Mesothelial cell of epicardium (in vitro differentiated cells): ENCODE results near the gene GNPNAT1. TPM values are rescaled to one million over a fixed set of nuclear protein-coding genes. Genes with fewer than 3 reads are reported as not detected.

Experiments used
- DNase-seq, 2 experiments: peaks; one replicate each; pipeline ENCODE4 v3.0.0; 2021; ENCODE audit warnings: low spot score in 2 of 2; ENCODE audit not compliant: unreplicated experiment in 2 of 2
- H3K27ac Mint-ChIP-seq: 2 replicates; pipeline ENCODE4 v1.8.0; 2021; ENCODE audit warnings: mixed read lengths
- H3K27me3 Mint-ChIP-seq: 2 replicates; pipeline ENCODE4 v1.8.0; 2021; ENCODE audit warnings: low read depth, mixed read lengths
- H3K36me3 Mint-ChIP-seq: 2 replicates; pipeline ENCODE4 v1.8.0; 2021; ENCODE audit warnings: mixed read lengths
- H3K4me1 Mint-ChIP-seq: 2 replicates; pipeline ENCODE4 v1.8.0; 2021; ENCODE audit warnings: mixed read lengths
- H3K4me3 Mint-ChIP-seq: 2 replicates; pipeline ENCODE4 v1.8.0; 2021; ENCODE audit warnings: mild to moderate bottlenecking, moderate library complexity, mixed read lengths
- H3K9me3 Mint-ChIP-seq: 2 replicates; pipeline ENCODE4 v1.8.0; 2021; ENCODE audit warnings: mixed read lengths
- CTCF ChIP-seq: fragments of 200-600 bp; sonication (generic); IDR thresholded peaks from one replicate; pipeline ENCODE4 v1.5.0; 2021; ENCODE audit warnings: antibody characterized with exemption; ENCODE audit not compliant: unreplicated experiment
- total RNA-seq: library from RNA; stranded (reverse); gene quantifications from 3 replicates; pipeline ENCODE4 v1.2.1, GENCODE V29; 2021

Gene GNPNAT1
- total RNA-seq, 1 donor from 2014 or later: 19.7 TPM

GRCh38 chr14:52748647-52749292, 42.6 kb downstream of the GNPNAT1 start:
- Mint-ChIP-seq H3K4me1 (no peaks in the 10 kb centered on the region), H3K27ac (no peak overlapping the region)
- no peak for DNase-seq

DNA sequence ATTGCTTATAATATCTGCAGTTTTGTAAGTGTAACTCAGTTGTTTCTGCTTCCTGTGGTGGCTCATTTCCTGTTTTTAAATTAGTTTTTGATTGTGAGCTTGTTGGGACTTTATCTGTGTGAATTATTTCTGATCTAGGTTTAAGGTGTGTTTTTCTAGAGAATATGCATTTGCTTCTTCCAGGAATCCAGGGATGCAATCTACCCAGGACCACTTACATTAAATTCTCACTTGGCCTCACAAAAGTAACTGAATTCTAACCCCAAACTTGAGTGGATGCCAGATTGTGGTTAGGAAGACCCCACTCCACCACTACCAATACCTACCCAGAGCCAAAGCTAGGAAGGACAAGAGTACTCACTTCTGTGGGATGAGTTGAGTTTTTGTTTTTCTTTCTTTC, 49.5 kb downstream of the GNPNAT1 start:
- no peak overlapping the region for H3K27ac Mint-ChIP-seq
- H3K4me3 Mint-ChIP-seq: no peak overlapping the region
- peaks cover 3% of the 10 kb centered on the region for H3K4me1 Mint-ChIP-seq
- peaks cover 6% of the 10 kb centered on the region for H3K36me3 Mint-ChIP-seq
- H3K27me3 Mint-ChIP-seq: no peaks in the 10 kb centered on the region
- TF ChIP-seq CTCF: no peak
- no peak for DNase-seq
- H3K9me3 Mint-ChIP-seq: no peaks in the 10 kb centered on the region

More at GRCh38 chr14:52748647-52749292, 42.6 kb downstream of the GNPNAT1 start:
- Mint-ChIP-seq H3K4me3 (no peak overlapping the region), H3K27me3 (no peaks in the 10 kb centered on the region), H3K36me3 (peaks cover 17% of the 10 kb centered on the region), H3K9me3 (no peaks in the 10 kb centered on the region)
- no peak for TF ChIP-seq CTCF

DNA sequence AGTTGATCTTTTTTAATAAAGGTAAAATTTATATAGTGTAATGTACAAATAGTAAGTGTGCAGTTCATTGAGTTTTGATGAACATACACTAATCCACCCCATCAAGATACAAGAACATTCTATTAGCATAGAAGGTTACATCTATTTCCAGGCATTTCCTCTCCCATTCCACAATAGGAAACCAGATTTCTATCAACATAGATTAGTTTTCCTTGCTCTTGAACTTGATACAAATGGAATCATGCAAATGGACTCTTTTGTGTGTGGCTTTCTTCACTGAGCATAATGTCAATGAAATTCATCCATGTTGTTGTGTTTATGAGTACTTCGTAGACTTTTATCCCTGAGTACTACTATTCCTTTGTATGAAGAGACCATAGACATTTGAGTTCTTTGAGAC, 50.7 kb downstream of the GNPNAT1 start:
- Mint-ChIP-seq H3K36me3 (peaks cover 6% of the 10 kb centered on the region), H3K27ac (no peak overlapping the region), H3K4me3 (no peak overlapping the region), H3K9me3 (no peaks in the 10 kb centered on the region), H3K27me3 (no peaks in the 10 kb centered on the region), H3K4me1 (peaks cover 13% of the 10 kb centered on the region)
- DNase-seq: no peak
- no peak for TF ChIP-seq CTCF

GRCh38 chr14:52738409-52738808, 53.0 kb downstream of the GNPNAT1 start:
- H3K4me1 Mint-ChIP-seq: peaks cover 21% of the 10 kb centered on the region
- peaks cover 15% of the 10 kb centered on the region for H3K36me3 Mint-ChIP-seq
- H3K27ac Mint-ChIP-seq: no peak overlapping the region
- no peaks in the 10 kb centered on the region for H3K9me3 Mint-ChIP-seq
- no peak for TF ChIP-seq CTCF
- no peak for DNase-seq
- H3K4me3 Mint-ChIP-seq: no peak overlapping the region
- no peaks in the 10 kb centered on the region for H3K27me3 Mint-ChIP-seq

GRCh38 chr14:52735921-52736489, 55.4 kb downstream of the GNPNAT1 start:
- no peak for DNase-seq
- H3K9me3 Mint-ChIP-seq: no peaks in the 10 kb centered on the region
- TF ChIP-seq CTCF: no peak
- peaks cover 30% of the 10 kb centered on the region for H3K4me1 Mint-ChIP-seq
- no peak overlapping the region for H3K4me3 Mint-ChIP-seq
- H3K27ac Mint-ChIP-seq: peak overlapping the region; percentile 66
- H3K27me3 Mint-ChIP-seq: no peaks in the 10 kb centered on the region
- peaks cover 22% of the 10 kb centered on the region for H3K36me3 Mint-ChIP-seq
